GM12874 (cell line): ENCODE results near the gene TRPM3.

ENCODE experiments used
- CTCF ChIP-seq: IDR thresholded peaks from 2 replicates; pipeline ENCODE4 v1.5.1; 2011; ENCODE audit warnings: low read depth, mild to moderate bottlenecking, control low read depth, low read length, moderate library complexity; ENCODE audit not compliant: insufficient read depth

The TRPM3 gene

GRCh38 chr9:70534471-70534870 lies 587.0 kb downstream of the TRPM3 start:
- no peak for TF ChIP-seq CTCF

GRCh38 chr9:70534061-70534460 lies 587.4 kb downstream of the TRPM3 start:
- no peak for TF ChIP-seq CTCF

- no peak for TF ChIP-seq CTCF
Observed at GRCh38 chr9:70533492-70533891, 587.9 kb downstream of the TRPM3 start.

- TF ChIP-seq CTCF = no peak
Observed at GRCh38 chr9:70532716-70533115, 588.7 kb downstream of the TRPM3 start.

- no peak for TF ChIP-seq CTCF
Observed at GRCh38 chr9:70531311-70531710, 590.1 kb downstream of the TRPM3 start.

- TF ChIP-seq CTCF = no peak
Observed at GRCh38 chr9:70530716-70531115, 590.7 kb downstream of the TRPM3 start.

GRCh38 chr9:70529833-70530232 lies 591.6 kb downstream of the TRPM3 start:
- TF ChIP-seq CTCF = no peak

- no peak for TF ChIP-seq CTCF
Observed at GRCh38 chr9:70529377-70529776, 592.0 kb downstream of the TRPM3 start.
